Stomach (tissue), 4 donors: Measurements from ENCODE around the gene AP4B1.

Source experiments
- POLR2AphosphoS5 ChIP-seq, 3 donors: sonication (generic); formaldehyde crosslinking; IDR thresholded peaks; one replicate each; pipeline ENCODE4 v1.6.1; 2016; ENCODE audit warnings: antibody characterized with exemption in 3 of 3
- TF ChIP-seq, protein P1 (sequence below), 7 experiments: fragments of 450-650 bp in 4 of 7; fragments of 200-600 bp in 3 of 7; sonication (generic) in 3 of 7; IDR thresholded peaks; one replicate each; pipeline ENCODE4 v1.5.1; 2016 to 2019; ENCODE audit warnings: antibody characterized with exemption in 7 of 7, control low read depth in 2 of 7, mild to moderate bottlenecking in 1 of 7

DNA sequence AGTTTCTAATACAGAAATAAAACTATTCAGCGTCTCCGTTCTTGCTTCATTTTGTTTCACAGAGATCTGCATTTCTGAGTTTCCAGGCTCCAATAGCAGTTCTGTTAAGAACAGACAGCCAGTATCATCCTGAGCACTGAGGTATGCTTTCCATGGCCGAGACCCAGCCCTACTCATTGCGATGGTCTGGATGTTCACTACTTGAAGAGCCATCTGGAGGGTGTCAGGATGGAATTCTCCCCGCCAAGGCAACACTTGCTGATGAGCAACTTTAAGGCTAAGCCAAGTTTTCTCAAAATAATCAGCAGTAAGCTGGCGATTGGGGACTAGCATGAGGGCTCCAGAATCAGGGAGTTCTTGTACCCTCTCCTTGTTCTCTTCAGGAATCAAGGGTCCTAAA, 9.5 kb downstream of the AP4B1 start:
- TF ChIP-seq, protein P1, sequence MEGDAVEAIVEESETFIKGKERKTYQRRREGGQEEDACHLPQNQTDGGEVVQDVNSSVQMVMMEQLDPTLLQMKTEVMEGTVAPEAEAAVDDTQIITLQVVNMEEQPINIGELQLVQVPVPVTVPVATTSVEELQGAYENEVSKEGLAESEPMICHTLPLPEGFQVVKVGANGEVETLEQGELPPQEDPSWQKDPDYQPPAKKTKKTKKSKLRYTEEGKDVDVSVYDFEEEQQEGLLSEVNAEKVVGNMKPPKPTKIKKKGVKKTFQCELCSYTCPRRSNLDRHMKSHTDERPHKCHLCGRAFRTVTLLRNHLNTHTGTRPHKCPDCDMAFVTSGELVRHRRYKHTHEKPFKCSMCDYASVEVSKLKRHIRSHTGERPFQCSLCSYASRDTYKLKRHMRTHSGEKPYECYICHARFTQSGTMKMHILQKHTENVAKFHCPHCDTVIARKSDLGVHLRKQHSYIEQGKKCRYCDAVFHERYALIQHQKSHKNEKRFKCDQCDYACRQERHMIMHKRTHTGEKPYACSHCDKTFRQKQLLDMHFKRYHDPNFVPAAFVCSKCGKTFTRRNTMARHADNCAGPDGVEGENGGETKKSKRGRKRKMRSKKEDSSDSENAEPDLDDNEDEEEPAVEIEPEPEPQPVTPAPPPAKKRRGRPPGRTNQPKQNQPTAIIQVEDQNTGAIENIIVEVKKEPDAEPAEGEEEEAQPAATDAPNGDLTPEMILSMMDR (IDR thresholded peaks at IDR 0.05), result no peak
- no peak for TF ChIP-seq POLR2AphosphoS5 (IDR thresholded peaks at IDR 0.05)
